ENCODE results near the gene PPP3R1.

GRCh38 chr2:68294187-68294586 lies 41.9 kb upstream of the PPP3R1 start:
- TF ChIP-seq CTCF (conservative IDR thresholded peaks at IDR 0.05; ENCODE audit: low read length) (peak; percentile 50), EZH2phosphoT487 (IDR thresholded peaks at IDR 0.05; ENCODE audit: borderline replicate concordance, low read depth, low read length) (no peak)
